Left ventricle myocardium inferior (tissue), 1 donor: ENCODE results near the gene FAM217A. TPM values are rescaled to one million over a fixed set of nuclear protein-coding genes. Genes with fewer than 3 reads are reported as not detected.
A peak's percentile ranks its signal among the peaks of the same experiment; 100 is the strongest.

Experiments
- DNase-seq: peaks from one replicate; pipeline ENCODE4 v3.0.0-alpha.2; 2020
- H3K27ac ChIP-seq: fragments of 200-600 bp; replicated peaks from 2 replicates; pipeline ENCODE4 v1.8.0; 2021
- H3K27me3 ChIP-seq: fragments of 200-600 bp; 2 replicates; pipeline ENCODE4 v1.8.0; 2021; ENCODE audit warnings: low read depth
- H3K36me3 ChIP-seq: fragments of 200-600 bp; 2 replicates; pipeline ENCODE4 v1.8.0; 2021
- H3K4me1 ChIP-seq: fragments of 200-600 bp; 2 replicates; pipeline ENCODE4 v1.8.0; 2021
- H3K4me3 ChIP-seq: fragments of 200-600 bp; 2 replicates; pipeline ENCODE4 v1.8.0; 2021; ENCODE audit warnings: mild to moderate bottlenecking, moderate library complexity
- H3K9me3 ChIP-seq: fragments of 200-600 bp; replicated peaks from 2 replicates; pipeline ENCODE4 v1.8.0; 2021
- intact Hi-C: fragments of 100-400 bp; cut with micrococcal nuclease; formaldehyde crosslinking; loops from one replicate; pipeline ENCODE4 v1.11.0; 2022
- total RNA-seq: library from RNA; stranded (reverse); fragmentation: NEBNext Ultra II Directional; extraction: Animal tissue kit (Norgen Biotek cat#: 25700); gene quantifications from one replicate; pipeline ENCODE4 v1.2.1, GENCODE V29; 2021
- TF ChIP-seq, protein P1 (sequence below): fragments of 200-600 bp; IDR thresholded peaks from 2 replicates; pipeline ENCODE4 v1.8.0; 2021; ENCODE audit warnings: antibody characterized with exemption, mild to moderate bottlenecking, borderline replicate concordance
- donor health status: DM: no; HTN: yes; CAD: no; lungs with severe emphysema.

Gene FAM217A
- total RNA-seq, 1 donor from 2014 or later, result not detected

DNA sequence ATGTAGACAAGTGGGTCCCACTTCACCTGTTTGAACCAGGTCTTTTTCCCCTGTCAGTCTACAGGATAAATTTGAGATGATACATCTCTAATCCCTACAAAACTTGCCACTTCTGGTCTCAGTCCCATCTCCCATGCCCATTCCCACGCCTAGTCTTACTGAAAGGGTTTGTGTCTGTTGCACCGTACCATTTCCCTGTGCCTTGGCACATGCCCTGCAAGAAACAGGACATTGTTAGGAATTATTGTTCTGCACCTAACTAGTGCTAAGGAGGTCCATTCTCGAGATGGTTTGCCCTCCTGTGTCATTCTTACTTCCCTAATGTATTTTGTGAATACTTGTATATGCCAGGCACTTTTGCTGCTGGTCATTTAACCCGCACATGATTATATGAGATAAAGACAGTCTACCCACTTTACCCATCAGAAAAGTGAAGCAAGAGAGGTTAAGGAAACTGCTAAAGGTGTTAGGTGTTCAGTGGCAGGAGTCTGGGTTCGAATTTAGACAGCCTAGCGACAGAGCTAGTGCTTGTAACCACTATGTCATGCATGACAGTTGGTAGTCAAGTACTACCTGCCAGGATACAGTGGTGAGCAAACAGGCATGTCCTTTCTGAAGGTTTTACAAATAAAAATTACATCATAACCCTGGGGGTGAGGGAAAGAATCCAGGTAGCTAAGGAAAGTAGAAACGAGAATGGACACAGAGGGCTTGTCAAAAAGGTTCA lies 12.7 kb downstream of the FAM217A start:
- H3K4me3 ChIP-seq, result no peak overlapping the region
- H3K27ac ChIP-seq, result no peak overlapping the region
- TF ChIP-seq, protein P1, sequence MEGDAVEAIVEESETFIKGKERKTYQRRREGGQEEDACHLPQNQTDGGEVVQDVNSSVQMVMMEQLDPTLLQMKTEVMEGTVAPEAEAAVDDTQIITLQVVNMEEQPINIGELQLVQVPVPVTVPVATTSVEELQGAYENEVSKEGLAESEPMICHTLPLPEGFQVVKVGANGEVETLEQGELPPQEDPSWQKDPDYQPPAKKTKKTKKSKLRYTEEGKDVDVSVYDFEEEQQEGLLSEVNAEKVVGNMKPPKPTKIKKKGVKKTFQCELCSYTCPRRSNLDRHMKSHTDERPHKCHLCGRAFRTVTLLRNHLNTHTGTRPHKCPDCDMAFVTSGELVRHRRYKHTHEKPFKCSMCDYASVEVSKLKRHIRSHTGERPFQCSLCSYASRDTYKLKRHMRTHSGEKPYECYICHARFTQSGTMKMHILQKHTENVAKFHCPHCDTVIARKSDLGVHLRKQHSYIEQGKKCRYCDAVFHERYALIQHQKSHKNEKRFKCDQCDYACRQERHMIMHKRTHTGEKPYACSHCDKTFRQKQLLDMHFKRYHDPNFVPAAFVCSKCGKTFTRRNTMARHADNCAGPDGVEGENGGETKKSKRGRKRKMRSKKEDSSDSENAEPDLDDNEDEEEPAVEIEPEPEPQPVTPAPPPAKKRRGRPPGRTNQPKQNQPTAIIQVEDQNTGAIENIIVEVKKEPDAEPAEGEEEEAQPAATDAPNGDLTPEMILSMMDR, result no peak
- no peaks in the 10 kb centered on the region for H3K4me1 ChIP-seq
- no peak for DNase-seq
- intact Hi-C loops, result loop anchor here (10.0 kb wide), 1 partner anchor 59 kb away; no protein-coding TSS in a partner anchor
- H3K36me3 ChIP-seq, result peaks cover 43% of the 10 kb centered on the region
- no peaks in the 10 kb centered on the region for H3K9me3 ChIP-seq
- no peaks in the 10 kb centered on the region for H3K27me3 ChIP-seq

DNA sequence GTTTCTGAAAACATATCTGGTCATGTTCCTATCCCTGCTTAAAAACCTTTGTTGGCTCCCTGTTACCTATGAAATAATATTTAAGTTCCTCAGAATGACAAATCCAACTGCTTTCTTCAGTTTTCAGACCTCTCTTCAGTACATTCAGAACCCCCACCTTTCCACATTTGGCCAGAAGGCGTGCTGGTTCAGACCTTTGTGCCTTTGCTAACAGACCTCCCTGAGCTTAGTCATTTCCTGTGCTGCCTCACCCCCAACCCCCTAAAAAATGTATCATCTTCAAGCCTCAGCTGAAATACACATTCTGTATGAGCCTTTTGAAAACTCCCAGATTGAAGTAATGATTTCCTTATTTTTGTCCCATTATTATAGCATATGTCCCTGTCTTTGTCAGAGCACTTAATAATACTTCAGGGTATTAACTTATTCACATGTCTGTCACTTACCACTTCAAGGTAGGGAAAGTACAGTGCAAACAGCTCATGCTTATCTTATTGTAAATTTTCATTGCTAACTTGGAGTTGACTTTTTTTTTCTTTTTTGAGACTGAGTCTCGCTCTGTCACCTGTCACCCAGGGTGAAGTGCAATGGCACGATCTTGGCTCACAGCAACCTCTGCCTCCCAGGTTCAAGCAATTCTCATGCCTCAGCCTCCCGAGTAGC lies 19.7 kb downstream of the FAM217A start:
- Histone ChIP-seq H3K9me3 (no peaks in the 10 kb centered on the region), H3K4me3 (no peak overlapping the region), H3K36me3 (peaks cover 89% of the 10 kb centered on the region), H3K27me3 (no peaks in the 10 kb centered on the region), H3K27ac (no peak overlapping the region), H3K4me1 (peaks cover 13% of the 10 kb centered on the region)
- no peak for DNase-seq
- intact Hi-C loops, result loop anchor here (5.0 to 10.0 kb wide), 2 partner anchors 96 to 148 kb away; no protein-coding TSS in a partner anchor
- TF ChIP-seq, protein P1, result no peak

- no peak overlapping the region for H3K27ac ChIP-seq
- H3K36me3 ChIP-seq, result peaks cover 89% of the 10 kb centered on the region
- TF ChIP-seq, protein P1, result no peak
- no peaks in the 10 kb centered on the region for H3K9me3 ChIP-seq
- DNase-seq, result no peak
- intact Hi-C loops, result loop anchor here (5.0 to 10.0 kb wide), 2 partner anchors 98 to 150 kb away; no protein-coding TSS in a partner anchor
- peaks cover 13% of the 10 kb centered on the region for H3K4me1 ChIP-seq
- H3K4me3 ChIP-seq, result no peak overlapping the region
- no peaks in the 10 kb centered on the region for H3K27me3 ChIP-seq
Observed at GRCh38 chr6:4057036-4057435, 21.9 kb downstream of the FAM217A start.

DNA sequence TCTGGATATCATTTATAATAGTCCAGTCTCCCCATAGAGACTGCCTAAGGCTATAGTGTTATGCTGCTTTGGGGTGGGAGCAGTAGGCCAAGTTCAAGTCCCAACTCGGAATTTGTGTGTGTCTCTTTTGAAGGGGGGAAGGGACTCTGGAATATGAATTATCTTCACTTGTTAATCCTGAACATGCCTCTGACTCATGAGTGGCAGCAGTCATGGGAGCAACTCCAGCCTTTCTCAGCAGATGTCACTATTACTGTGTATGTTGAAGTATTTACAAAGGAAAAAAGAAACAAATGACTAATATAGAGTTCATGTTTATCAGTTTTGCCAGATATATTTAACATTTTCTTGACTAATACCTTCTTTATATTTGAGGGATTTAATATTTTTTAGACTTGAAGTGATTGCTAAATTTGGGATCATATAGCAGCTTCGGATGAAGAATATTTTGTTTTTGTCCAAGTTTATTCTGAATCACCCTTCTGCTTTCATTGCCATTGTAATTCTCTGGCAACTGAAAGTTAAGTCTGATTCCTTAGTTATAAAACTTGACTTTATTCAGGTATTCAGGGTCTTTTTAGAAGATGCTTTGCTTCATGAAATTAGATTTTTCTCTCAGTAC lies 23.4 kb downstream of the FAM217A start:
- no peak for DNase-seq
- Histone ChIP-seq H3K4me1 (peaks cover 13% of the 10 kb centered on the region), H3K9me3 (no peaks in the 10 kb centered on the region), H3K36me3 (peaks cover 89% of the 10 kb centered on the region), H3K27ac (peak overlapping the region; percentile 17), H3K4me3 (no peak overlapping the region), H3K27me3 (no peaks in the 10 kb centered on the region)
- intact Hi-C loops, result loop anchor here (5.0 to 10.0 kb wide), 2 partner anchors 99 to 152 kb away; no protein-coding TSS in a partner anchor
- TF ChIP-seq, protein P1, result peak; percentile 63

- no peak for DNase-seq
- no peaks in the 10 kb centered on the region for H3K27me3 ChIP-seq
- no peaks in the 10 kb centered on the region for H3K4me1 ChIP-seq
- intact Hi-C loops, result no loop called here
- H3K36me3 ChIP-seq, result peaks cover 95% of the 10 kb centered on the region
- no peaks in the 10 kb centered on the region for H3K9me3 ChIP-seq
- TF ChIP-seq, protein P1, result no peak
- no peak overlapping the region for H3K4me3 ChIP-seq
- H3K27ac ChIP-seq, result no peak overlapping the region
Observed at GRCh38 chr6:4049246-4049645, 29.7 kb downstream of the FAM217A start.
